ENCODE measurements around the gene SUN5. TPM values are rescaled to one million over a fixed set of nuclear protein-coding genes. Genes with fewer than 3 reads are reported as not detected.

SUN5 gene
- total and polyA plus RNA-seq, 4 donors: not detected

DNA sequence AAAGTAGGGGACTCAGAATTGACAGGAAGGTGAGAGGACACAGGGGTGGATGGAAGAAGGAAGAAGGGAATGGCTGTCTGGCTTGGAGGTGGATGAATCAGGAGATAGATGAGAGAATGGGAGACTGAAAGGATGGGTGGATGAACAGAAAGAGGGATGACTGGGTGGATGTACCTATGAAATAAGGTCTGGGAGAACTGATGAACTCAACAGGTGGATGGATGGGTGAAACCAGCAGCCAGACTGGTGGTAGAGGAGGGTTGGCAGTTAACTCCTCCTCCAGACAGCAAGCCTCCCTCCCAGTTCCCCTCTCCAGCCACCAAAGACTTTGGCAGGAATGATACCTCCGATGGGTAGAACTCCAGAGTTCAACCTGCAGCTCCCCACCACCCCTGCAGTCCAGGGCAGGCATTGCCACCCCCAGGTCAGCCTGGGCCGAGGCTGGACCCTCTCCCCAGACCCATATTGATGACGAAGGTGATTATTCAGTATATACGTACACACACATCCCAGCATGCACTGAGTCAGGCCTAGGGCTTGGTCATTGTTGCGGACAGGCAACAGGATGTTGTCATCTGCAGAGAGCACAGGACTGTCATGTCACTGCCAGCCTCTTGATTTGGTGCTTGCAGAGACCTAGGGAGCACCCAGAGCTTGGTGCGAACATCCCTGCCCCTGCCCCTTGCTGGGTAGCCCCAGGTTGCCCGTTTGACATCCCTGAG is 2.0 kb downstream of the SUN5 start (continued):
- TF ChIP-seq, protein P1, sequence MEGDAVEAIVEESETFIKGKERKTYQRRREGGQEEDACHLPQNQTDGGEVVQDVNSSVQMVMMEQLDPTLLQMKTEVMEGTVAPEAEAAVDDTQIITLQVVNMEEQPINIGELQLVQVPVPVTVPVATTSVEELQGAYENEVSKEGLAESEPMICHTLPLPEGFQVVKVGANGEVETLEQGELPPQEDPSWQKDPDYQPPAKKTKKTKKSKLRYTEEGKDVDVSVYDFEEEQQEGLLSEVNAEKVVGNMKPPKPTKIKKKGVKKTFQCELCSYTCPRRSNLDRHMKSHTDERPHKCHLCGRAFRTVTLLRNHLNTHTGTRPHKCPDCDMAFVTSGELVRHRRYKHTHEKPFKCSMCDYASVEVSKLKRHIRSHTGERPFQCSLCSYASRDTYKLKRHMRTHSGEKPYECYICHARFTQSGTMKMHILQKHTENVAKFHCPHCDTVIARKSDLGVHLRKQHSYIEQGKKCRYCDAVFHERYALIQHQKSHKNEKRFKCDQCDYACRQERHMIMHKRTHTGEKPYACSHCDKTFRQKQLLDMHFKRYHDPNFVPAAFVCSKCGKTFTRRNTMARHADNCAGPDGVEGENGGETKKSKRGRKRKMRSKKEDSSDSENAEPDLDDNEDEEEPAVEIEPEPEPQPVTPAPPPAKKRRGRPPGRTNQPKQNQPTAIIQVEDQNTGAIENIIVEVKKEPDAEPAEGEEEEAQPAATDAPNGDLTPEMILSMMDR (IDR thresholded peaks at IDR 0.05; ENCODE audit: low read depth, low read length, missing input control): no peak
- no peak for TF ChIP-seq EGR1 (IDR thresholded peaks at IDR 0.05; ENCODE audit: low read depth in 2 of 2)
- no peak for TF ChIP-seq TAF1 (conservative IDR thresholded peaks at IDR 0.05)
- TF ChIP-seq YY1 (IDR thresholded peaks at IDR 0.05): no peak
- no peak for TF ChIP-seq NR2F2 (IDR thresholded peaks at IDR 0.05)

DNA sequence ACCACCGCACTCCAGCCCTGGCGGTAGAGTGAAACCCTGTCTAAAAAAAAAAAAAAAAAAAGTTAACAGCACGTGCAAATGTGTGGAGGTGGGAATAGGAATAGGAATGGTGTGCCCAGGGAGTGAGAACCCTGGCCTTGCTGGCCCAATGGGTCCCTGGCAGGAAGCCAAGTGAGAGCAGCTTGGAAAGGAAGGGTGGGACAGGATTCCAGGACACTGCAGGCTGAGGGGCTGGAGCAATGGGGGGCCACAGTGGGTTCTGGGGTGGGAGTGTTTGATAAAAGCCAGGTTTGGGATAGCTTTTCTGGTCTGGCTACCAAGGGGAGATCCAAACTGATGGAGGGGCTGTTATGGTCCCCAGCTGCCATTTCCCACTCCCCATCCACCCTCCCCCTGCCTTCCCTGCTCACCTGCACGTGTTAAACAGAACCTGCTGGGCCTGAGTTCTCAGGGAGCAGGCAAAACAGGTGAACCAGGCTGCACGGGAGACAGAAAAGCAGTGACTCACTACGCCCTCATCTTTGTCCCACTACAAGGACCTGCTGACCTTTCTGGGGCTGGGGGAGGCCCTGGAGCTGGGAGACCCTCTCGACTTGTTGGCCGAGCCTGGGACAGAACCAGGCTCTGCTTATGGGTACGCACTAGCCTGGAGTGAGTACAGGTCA is 3.3 kb downstream of the SUN5 start:
- no peak for DNase-seq (ENCODE audit: low spot score)

DNA sequence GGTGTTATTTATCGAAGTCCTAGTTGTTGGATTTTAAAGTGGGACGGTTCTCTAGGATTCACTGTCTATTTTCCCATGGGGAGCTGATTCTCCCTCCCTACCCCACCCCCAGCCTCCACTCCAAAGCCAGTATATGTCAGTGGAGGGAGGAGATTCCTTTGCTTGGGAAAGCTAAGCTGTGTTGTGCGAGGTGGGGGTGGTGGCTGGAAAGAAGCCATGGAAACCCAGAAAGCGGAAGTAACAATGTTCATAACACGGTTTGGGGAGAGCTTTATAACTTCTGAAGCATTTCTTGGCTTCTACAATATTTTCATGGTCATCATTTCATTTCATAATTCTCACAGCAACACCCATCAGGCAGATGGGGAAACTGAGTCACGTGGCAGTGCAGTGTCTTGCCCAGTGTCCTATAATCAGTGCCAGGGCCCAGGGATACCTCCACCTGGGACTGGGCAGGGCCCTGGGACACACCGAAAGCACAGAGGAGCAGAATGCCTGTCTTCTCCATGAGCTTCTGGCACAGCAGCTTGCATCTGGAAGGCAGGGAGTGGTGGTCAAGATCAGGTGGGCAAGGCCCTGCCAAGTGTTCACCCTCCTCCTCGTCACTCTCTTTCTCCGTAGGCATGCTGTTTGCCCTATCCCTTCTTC is 4.5 kb downstream of the SUN5 start:
- Histone ChIP-seq H3K4me1 (ENCODE audit: control insufficient read depth in 4 of 4, insufficient read depth in 4 of 4, low read length in 3 of 4) (no peaks in the 10 kb centered on the region), H3K27ac (ENCODE audit: low read depth in 1 of 2, low read length in 2 of 2) (no peak overlapping the region), H3K36me3 (ENCODE audit: control insufficient read depth in 4 of 4, insufficient read depth in 3 of 4, low read depth in 1 of 4, low read length in 3 of 4) (no peaks in the 10 kb centered on the region), H3K9me3 (ENCODE audit: control insufficient read depth in 4 of 4, low read length in 3 of 4) (peaks cover 0 to 8% (median 3%) of the 10 kb centered on the region in 4 donors), H3K4me3 (ENCODE audit: low read depth in 1 of 3, low read length in 3 of 3) (no peak overlapping the region), H3K27me3 (ENCODE audit: control insufficient read depth in 4 of 4, insufficient read depth in 4 of 4, low read length in 3 of 4) (no peaks in the 10 kb centered on the region), H3K9ac (ENCODE audit: low read depth in 1 of 2, low read length in 2 of 2) (no peak overlapping the region)
- DNase-seq (ENCODE audit: low spot score): no peak
- WGBS: 67% methylated on average over 9 of the region's 9 CpGs
- no peak for TF ChIP-seq TAF1 (conservative IDR thresholded peaks at IDR 0.05)
- TF ChIP-seq EGR1 (IDR thresholded peaks at IDR 0.05; ENCODE audit: low read depth in 2 of 2): no peak
- no peak for TF ChIP-seq NR2F2 (IDR thresholded peaks at IDR 0.05)
- no peak for TF ChIP-seq SP1 (IDR thresholded peaks at IDR 0.05)
- no peak for TF ChIP-seq YY1 (IDR thresholded peaks at IDR 0.05)

More for the DNA sequence above, 3.3 kb downstream of the SUN5 start:
- TF ChIP-seq YY1 (IDR thresholded peaks at IDR 0.05): no peak
- TF ChIP-seq NR2F2 (IDR thresholded peaks at IDR 0.05): no peak
- no peak for TF ChIP-seq FOXA1 (IDR thresholded peaks at IDR 0.05)
- TF ChIP-seq TAF1 (conservative IDR thresholded peaks at IDR 0.05): no peak
- no peak for TF ChIP-seq FOXA2 (IDR thresholded peaks at IDR 0.05)
- H3K4me3 ChIP-seq (ENCODE audit: low read depth in 1 of 3, low read length in 3 of 3): no peak overlapping the region
- H3K4me1 ChIP-seq (ENCODE audit: control insufficient read depth in 4 of 4, insufficient read depth in 4 of 4, low read length in 3 of 4): no peaks in the 10 kb centered on the region
- no peaks in the 10 kb centered on the region for H3K36me3 ChIP-seq (ENCODE audit: control insufficient read depth in 4 of 4, insufficient read depth in 3 of 4, low read depth in 1 of 4, low read length in 3 of 4)
- WGBS: 71% methylated on average over 9 of the region's 9 CpGs
- H3K27ac ChIP-seq (ENCODE audit: low read depth in 1 of 2, low read length in 2 of 2): no peak overlapping the region
- H3K27me3 ChIP-seq (ENCODE audit: control insufficient read depth in 4 of 4, insufficient read depth in 4 of 4, low read length in 3 of 4): no peaks in the 10 kb centered on the region
- peaks cover 0 to 2% (median under 1%) of the 10 kb centered on the region in 4 donors for H3K9me3 ChIP-seq (ENCODE audit: control insufficient read depth in 4 of 4, low read length in 3 of 4)
- H3K9ac ChIP-seq (ENCODE audit: low read depth in 1 of 2, low read length in 2 of 2): no peak overlapping the region

DNA sequence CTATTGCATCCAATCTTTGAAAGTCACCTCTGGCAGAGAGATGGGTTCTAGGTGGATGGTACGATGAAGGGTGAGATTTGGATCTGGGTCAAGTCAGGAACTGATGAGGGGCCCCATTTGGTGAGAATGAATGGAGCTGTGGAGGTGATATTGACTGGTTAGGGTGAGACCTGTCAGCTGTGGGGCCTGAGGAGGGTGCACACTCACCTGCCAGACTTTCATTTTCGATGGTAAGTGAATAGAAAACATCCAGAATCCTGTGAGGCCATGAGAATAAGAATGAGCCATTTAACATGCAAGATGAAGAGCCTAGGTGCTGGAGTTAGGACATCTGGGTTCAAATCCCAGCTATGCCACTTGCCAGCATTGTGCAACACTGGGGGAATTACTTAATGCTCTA is 6.8 kb downstream of the SUN5 start:
- Histone ChIP-seq H3K9me3 (ENCODE audit: control insufficient read depth in 4 of 4, low read length in 3 of 4) (peaks cover 0 to 8% (median 3%) of the 10 kb centered on the region in 4 donors), H3K27ac (ENCODE audit: low read depth in 1 of 2, low read length in 2 of 2) (no peak overlapping the region), H3K4me3 (ENCODE audit: low read depth in 1 of 3, low read length in 3 of 3) (no peak overlapping the region), H3K9ac (ENCODE audit: low read depth in 1 of 2, low read length in 2 of 2) (no peak overlapping the region), H3K4me1 (ENCODE audit: control insufficient read depth in 4 of 4, insufficient read depth in 4 of 4, low read length in 3 of 4) (no peaks in the 10 kb centered on the region), H3K36me3 (ENCODE audit: control insufficient read depth in 4 of 4, insufficient read depth in 3 of 4, low read depth in 1 of 4, low read length in 3 of 4) (no peaks in the 10 kb centered on the region), H3K27me3 (ENCODE audit: control insufficient read depth in 4 of 4, insufficient read depth in 4 of 4, low read length in 3 of 4) (no peaks in the 10 kb centered on the region)
- WGBS: 82% methylated on average over 2 of the region's 2 CpGs
- no peak for DNase-seq (ENCODE audit: low spot score)
- TF ChIP-seq FOXA2 (IDR thresholded peaks at IDR 0.05) (no peak), FOXA1 (IDR thresholded peaks at IDR 0.05) (no peak), EGR1 (IDR thresholded peaks at IDR 0.05; ENCODE audit: low read depth in 2 of 2) (no peak), HNF4G (IDR thresholded peaks at IDR 0.05) (no peak), RXRA (IDR thresholded peaks at IDR 0.05) (no peak), TAF1 (conservative IDR thresholded peaks at IDR 0.05) (no peak), NR2F2 (IDR thresholded peaks at IDR 0.05) (no peak), SP1 (IDR thresholded peaks at IDR 0.05) (no peak), HNF4A (conservative IDR thresholded peaks at IDR 0.05) (no peak), YY1 (IDR thresholded peaks at IDR 0.05) (no peak), GABPA (IDR thresholded peaks at IDR 0.05 in 1 of 2, conservative IDR thresholded peaks at IDR 0.05 in 1 of 2) (no peak), RAD21 (IDR thresholded peaks at IDR 0.05) (no peak)
- TF ChIP-seq, protein P2, sequence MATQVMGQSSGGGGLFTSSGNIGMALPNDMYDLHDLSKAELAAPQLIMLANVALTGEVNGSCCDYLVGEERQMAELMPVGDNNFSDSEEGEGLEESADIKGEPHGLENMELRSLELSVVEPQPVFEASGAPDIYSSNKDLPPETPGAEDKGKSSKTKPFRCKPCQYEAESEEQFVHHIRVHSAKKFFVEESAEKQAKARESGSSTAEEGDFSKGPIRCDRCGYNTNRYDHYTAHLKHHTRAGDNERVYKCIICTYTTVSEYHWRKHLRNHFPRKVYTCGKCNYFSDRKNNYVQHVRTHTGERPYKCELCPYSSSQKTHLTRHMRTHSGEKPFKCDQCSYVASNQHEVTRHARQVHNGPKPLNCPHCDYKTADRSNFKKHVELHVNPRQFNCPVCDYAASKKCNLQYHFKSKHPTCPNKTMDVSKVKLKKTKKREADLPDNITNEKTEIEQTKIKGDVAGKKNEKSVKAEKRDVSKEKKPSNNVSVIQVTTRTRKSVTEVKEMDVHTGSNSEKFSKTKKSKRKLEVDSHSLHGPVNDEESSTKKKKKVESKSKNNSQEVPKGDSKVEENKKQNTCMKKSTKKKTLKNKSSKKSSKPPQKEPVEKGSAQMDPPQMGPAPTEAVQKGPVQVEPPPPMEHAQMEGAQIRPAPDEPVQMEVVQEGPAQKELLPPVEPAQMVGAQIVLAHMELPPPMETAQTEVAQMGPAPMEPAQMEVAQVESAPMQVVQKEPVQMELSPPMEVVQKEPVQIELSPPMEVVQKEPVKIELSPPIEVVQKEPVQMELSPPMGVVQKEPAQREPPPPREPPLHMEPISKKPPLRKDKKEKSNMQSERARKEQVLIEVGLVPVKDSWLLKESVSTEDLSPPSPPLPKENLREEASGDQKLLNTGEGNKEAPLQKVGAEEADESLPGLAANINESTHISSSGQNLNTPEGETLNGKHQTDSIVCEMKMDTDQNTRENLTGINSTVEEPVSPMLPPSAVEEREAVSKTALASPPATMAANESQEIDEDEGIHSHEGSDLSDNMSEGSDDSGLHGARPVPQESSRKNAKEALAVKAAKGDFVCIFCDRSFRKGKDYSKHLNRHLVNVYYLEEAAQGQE (IDR thresholded peaks at IDR 0.05): no peak
- TF ChIP-seq, protein P1 (IDR thresholded peaks at IDR 0.05; ENCODE audit: low read depth, low read length, missing input control): no peak
